Measurements from ENCODE around the gene KRT23.

The KRT23 gene

GRCh38 chr17:40883626-40884334, 53.7 kb downstream of the KRT23 start:
- no peak for DNase-seq (ENCODE audit: low read depth)
- no peak for TF ChIP-seq CTCF (IDR thresholded peaks at IDR 0.05; ENCODE audit: control insufficient read depth, insufficient read depth, low read depth, low read length, missing control alignments)
- H3K4me3 ChIP-seq (ENCODE audit: control insufficient read depth, low read depth, low read length): no peak overlapping the region

GRCh38 chr17:40883031-40883430, 54.4 kb downstream of the KRT23 start:
- H3K4me3 ChIP-seq (ENCODE audit: control insufficient read depth, low read depth, low read length): no peak overlapping the region
- no peak for TF ChIP-seq CTCF (IDR thresholded peaks at IDR 0.05; ENCODE audit: control insufficient read depth, insufficient read depth, low read depth, low read length, missing control alignments)
- DNase-seq (ENCODE audit: low read depth): no peak

GRCh38 chr17:40879026-40879425, 58.4 kb downstream of the KRT23 start:
- TF ChIP-seq CTCF (IDR thresholded peaks at IDR 0.05; ENCODE audit: control insufficient read depth, insufficient read depth, low read depth, low read length, missing control alignments): no peak
- no peak overlapping the region for H3K4me3 ChIP-seq (ENCODE audit: control insufficient read depth, low read depth, low read length)
- DNase-seq (ENCODE audit: low read depth): no peak

GRCh38 chr17:40878044-40878443, 59.4 kb downstream of the KRT23 start:
- no peak for TF ChIP-seq CTCF (IDR thresholded peaks at IDR 0.05; ENCODE audit: control insufficient read depth, insufficient read depth, low read depth, low read length, missing control alignments)
- no peak overlapping the region for H3K4me3 ChIP-seq (ENCODE audit: control insufficient read depth, low read depth, low read length)
- no peak for DNase-seq (ENCODE audit: low read depth)

- TF ChIP-seq CTCF (IDR thresholded peaks at IDR 0.05; ENCODE audit: control insufficient read depth, insufficient read depth, low read depth, low read length, missing control alignments): no peak
- no peak for DNase-seq (ENCODE audit: low read depth)
- H3K4me3 ChIP-seq (ENCODE audit: control insufficient read depth, low read depth, low read length): no peak overlapping the region
These were observed 63.6 kb downstream of the KRT23 start for GRCh38 chr17:40873801-40874200.

- H3K4me3 ChIP-seq (ENCODE audit: control insufficient read depth, low read depth, low read length): no peak overlapping the region
- no peak for DNase-seq (ENCODE audit: low read depth)
- TF ChIP-seq CTCF (IDR thresholded peaks at IDR 0.05; ENCODE audit: control insufficient read depth, insufficient read depth, low read depth, low read length, missing control alignments): peak; percentile 21
These were observed 64.2 kb downstream of the KRT23 start for GRCh38 chr17:40873255-40873654.

Data from AG09309 (cell line).